Calu3 (cell line): ENCODE data around the gene PPP4R2. TPM values are rescaled to one million over a fixed set of nuclear protein-coding genes. Genes with fewer than 3 reads are reported as not detected.

ENCODE experiments used
- BruUV-seq: library from RNA; stranded (reverse); fragments of 400-500 nt; replicated peaks from 2 replicates; lab custom pipeline; 2021; lab: Mats Ljungman, UMichigan
- CTCF ChIA-PET: fragments of 300-600 bp; sonication (Branson Sonifier 250); formaldehyde crosslinking; loops from one replicate; lab custom pipeline; 2022; ENCODE audit warnings: antibody characterized with exemption; lab: Charles Lee
- DNase-seq: peaks from one replicate; pipeline ENCODE4 v3.0.0; 2022
- H3K27ac Mint-ChIP-seq: one replicate; pipeline ENCODE4 v1.8.0; 2022; ENCODE audit warnings: mixed read lengths; ENCODE audit not compliant: unreplicated experiment
- H3K27me3 Mint-ChIP-seq: one replicate; pipeline ENCODE4 v1.8.0; 2022; ENCODE audit warnings: mixed read lengths; ENCODE audit not compliant: unreplicated experiment
- H3K36me3 Mint-ChIP-seq: one replicate; pipeline ENCODE4 v1.8.0; 2022; ENCODE audit warnings: mild to moderate bottlenecking, moderate library complexity, mixed read lengths; ENCODE audit not compliant: insufficient read depth, unreplicated experiment
- H3K4me1 Mint-ChIP-seq: one replicate; pipeline ENCODE4 v1.8.0; 2022; ENCODE audit warnings: mild to moderate bottlenecking, low read depth, mixed read lengths; ENCODE audit not compliant: unreplicated experiment
- H3K4me3 Mint-ChIP-seq: one replicate; pipeline ENCODE4 v1.8.0; 2022; ENCODE audit warnings: mild to moderate bottlenecking, low read depth, moderate library complexity, mixed read lengths; ENCODE audit not compliant: unreplicated experiment
- H3K9me3 Mint-ChIP-seq: one replicate; pipeline ENCODE4 v1.8.0; 2022; ENCODE audit warnings: low read depth, mixed read lengths; ENCODE audit not compliant: unreplicated experiment
- CTCF ChIP-seq: fragments of 200-600 bp; IDR thresholded peaks from one replicate; pipeline ENCODE4 v1.8.0; 2022; ENCODE audit warnings: antibody characterized with exemption; ENCODE audit not compliant: unreplicated experiment
- intact Hi-C: fragments of 100-400 bp; cut with micrococcal nuclease; formaldehyde crosslinking; loops from one replicate; pipeline ENCODE4 v1.10.0; 2022; ENCODE audit not compliant: unreplicated experiment
- total RNA-seq: library from RNA; stranded (reverse); gene quantifications from 2 replicates; pipeline ENCODE4 v1.2.3, GENCODE V29; 2022

Gene PPP4R2
- total RNA-seq, 1 experiment from 2014 or later = 89.0 TPM

GRCh38 chr3:72959336-72959735 is 37.3 kb upstream of the PPP4R2 start:
- BruUV-seq = no TSS peak
- Mint-ChIP-seq H3K27me3 (no peaks in the 10 kb centered on the region), H3K4me1 (peaks cover 18% of the 10 kb centered on the region), H3K27ac (no peak overlapping the region), H3K9me3 (no peaks in the 10 kb centered on the region), H3K4me3 (no peak overlapping the region), H3K36me3 (no peaks in the 10 kb centered on the region)
- no peak for TF ChIP-seq CTCF
- intact Hi-C loops = no loop called here
- CTCF ChIA-PET = interaction anchor here (0.6 kb wide), 1 partner anchor 818 kb away, joined by 3 read pairs; no protein-coding TSS in a partner anchor
- no peak for DNase-seq

- H3K9me3 Mint-ChIP-seq = no peaks in the 10 kb centered on the region
- no TSS peak for BruUV-seq
- intact Hi-C loops = no loop called here
- no peaks in the 10 kb centered on the region for H3K27me3 Mint-ChIP-seq
- H3K4me1 Mint-ChIP-seq = peaks cover 18% of the 10 kb centered on the region
- TF ChIP-seq CTCF = no peak
- CTCF ChIA-PET = no interaction called here
- H3K36me3 Mint-ChIP-seq = no peaks in the 10 kb centered on the region
- no peak overlapping the region for H3K4me3 Mint-ChIP-seq
- peak; percentile 14 for DNase-seq
- peak overlapping the region; percentile 20 for H3K27ac Mint-ChIP-seq
These were observed 35.6 kb upstream of the PPP4R2 start for GRCh38 chr3:72960812-72961518.

- no peak for DNase-seq
- TF ChIP-seq CTCF = no peak
- intact Hi-C loops = no loop called here
- no peaks in the 10 kb centered on the region for H3K27me3 Mint-ChIP-seq
- H3K4me3 Mint-ChIP-seq = no peak overlapping the region
- no peaks in the 10 kb centered on the region for H3K36me3 Mint-ChIP-seq
- no TSS peak for BruUV-seq
- H3K4me1 Mint-ChIP-seq = peaks cover 18% of the 10 kb centered on the region
- CTCF ChIA-PET = no interaction called here
- H3K9me3 Mint-ChIP-seq = no peaks in the 10 kb centered on the region
- H3K27ac Mint-ChIP-seq = no peak overlapping the region
These were observed 34.9 kb upstream of the PPP4R2 start for GRCh38 chr3:72961752-72962151.

- TF ChIP-seq CTCF = no peak
- CTCF ChIA-PET = no interaction called here
- no peak overlapping the region for H3K27ac Mint-ChIP-seq
- H3K36me3 Mint-ChIP-seq = no peaks in the 10 kb centered on the region
- H3K4me3 Mint-ChIP-seq = no peak overlapping the region
- DNase-seq = no peak
- H3K27me3 Mint-ChIP-seq = no peaks in the 10 kb centered on the region
- no TSS peak for BruUV-seq
- intact Hi-C loops = no loop called here
- H3K9me3 Mint-ChIP-seq = no peaks in the 10 kb centered on the region
- H3K4me1 Mint-ChIP-seq = peaks cover 18% of the 10 kb centered on the region
These were observed 34.3 kb upstream of the PPP4R2 start for GRCh38 chr3:72962317-72962716.
